ENCODE measurements around the gene NID1.

DNA sequence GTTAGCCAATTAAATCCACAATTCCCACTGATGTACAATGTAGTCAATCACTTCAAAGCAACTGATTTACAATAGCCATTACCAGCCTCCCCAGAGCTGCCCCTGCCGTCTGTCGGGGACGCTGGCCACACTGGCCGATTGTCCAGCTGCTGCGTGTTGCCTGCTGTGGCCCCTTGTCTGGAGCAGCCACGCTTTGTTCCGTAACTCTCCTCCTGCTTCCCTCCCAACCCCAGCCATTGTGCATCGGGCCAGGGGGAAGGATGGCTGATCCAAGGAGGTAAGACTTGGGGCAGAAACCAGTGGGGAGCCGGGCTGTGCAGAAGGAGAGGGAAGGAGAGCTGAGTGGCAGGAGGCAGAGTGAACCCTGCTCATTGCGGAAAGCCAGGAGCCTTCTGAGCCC, 114.6 kb downstream of the NID1 start:
- TF ChIP-seq POLR2AphosphoS5 (IDR thresholded peaks at IDR 0.05; ENCODE audit: low read depth, low read length) = no peak
- no peak for TF ChIP-seq POLR2A (IDR thresholded peaks at IDR 0.05; ENCODE audit: low read depth, low read length)
- TF ChIP-seq TAF1 (IDR thresholded peaks at IDR 0.05; ENCODE audit: low read depth, low read length) = no peak
- no peak for TF ChIP-seq PAX5 (IDR thresholded peaks at IDR 0.05; ENCODE audit: insufficient read depth, low read length, severe bottlenecking)
